Retinal pigment epithelial cell (primary cell): ENCODE results near the gene IL24.

Experiments
- DNase-seq: peaks from one replicate; pipeline ENCODE4 v3.0.0-alpha.2; 2010; ENCODE audit warnings: low read depth
- H3K4me3 ChIP-seq: 2 replicates; pipeline ENCODE4 v1.5.1; 2011; ENCODE audit warnings: mild to moderate bottlenecking, low read length, control low read depth, moderate library complexity
- TF ChIP-seq, protein P1 (sequence below): conservative IDR thresholded peaks from 2 replicates; pipeline ENCODE4 v1.5.1; 2011; ENCODE audit warnings: low read depth, low read length, control low read depth, inconsistent platforms

The IL24 gene

DNA sequence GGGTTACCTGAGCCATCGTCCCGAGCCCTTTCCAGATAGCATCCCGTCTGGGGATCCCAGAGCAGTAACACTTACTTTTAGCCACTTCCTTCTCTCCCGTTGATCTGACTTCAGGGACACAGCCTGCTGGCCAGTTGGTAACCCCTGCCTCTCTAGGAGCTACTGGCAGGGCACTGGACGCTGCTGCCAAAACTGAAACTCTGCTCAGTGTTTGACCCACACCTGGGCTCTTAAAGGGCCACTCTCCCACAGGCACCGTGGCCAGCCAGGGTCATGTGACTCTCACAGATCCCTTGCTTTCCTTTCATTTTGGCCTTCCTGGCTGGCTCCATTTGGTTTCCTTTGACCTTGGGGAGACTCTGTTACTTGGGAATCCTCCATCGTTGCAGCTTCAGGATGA lies 49.0 kb downstream of the IL24 start, which contains the start of gene PIGR:
Gene PIGR (minus strand): TSS at position 206 of the 400 bp plus-strand sequence. CDS start 5,935 bp downstream, outside the sequence.
- H3K4me3 ChIP-seq, result no peak within 1 kb of the TSS
- TF ChIP-seq, protein P1, sequence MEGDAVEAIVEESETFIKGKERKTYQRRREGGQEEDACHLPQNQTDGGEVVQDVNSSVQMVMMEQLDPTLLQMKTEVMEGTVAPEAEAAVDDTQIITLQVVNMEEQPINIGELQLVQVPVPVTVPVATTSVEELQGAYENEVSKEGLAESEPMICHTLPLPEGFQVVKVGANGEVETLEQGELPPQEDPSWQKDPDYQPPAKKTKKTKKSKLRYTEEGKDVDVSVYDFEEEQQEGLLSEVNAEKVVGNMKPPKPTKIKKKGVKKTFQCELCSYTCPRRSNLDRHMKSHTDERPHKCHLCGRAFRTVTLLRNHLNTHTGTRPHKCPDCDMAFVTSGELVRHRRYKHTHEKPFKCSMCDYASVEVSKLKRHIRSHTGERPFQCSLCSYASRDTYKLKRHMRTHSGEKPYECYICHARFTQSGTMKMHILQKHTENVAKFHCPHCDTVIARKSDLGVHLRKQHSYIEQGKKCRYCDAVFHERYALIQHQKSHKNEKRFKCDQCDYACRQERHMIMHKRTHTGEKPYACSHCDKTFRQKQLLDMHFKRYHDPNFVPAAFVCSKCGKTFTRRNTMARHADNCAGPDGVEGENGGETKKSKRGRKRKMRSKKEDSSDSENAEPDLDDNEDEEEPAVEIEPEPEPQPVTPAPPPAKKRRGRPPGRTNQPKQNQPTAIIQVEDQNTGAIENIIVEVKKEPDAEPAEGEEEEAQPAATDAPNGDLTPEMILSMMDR, result no peak
- no peak for DNase-seq

DNA sequence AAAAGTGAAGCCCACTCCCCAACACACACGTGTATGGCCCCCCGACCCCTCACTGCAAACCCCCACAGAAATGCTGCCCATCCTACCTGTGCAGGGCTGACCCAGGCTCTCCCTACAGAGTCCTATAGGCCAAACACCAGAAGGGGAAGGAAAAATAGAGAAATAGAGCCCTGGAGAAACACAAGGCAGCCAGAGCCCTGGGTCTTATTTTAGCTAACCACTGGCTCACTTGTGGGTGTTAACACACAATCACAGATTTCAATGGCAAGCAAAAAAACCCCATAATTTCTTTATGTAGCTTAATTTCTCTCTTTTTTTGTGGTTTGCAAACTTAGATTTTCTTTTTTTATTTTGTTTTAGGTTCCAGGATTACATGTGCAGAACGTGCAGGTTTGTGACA lies 50.0 kb downstream of the IL24 start:
- TF ChIP-seq, protein P1, result no peak
- H3K4me3 ChIP-seq, result no peak overlapping the region
- DNase-seq, result no peak

DNA sequence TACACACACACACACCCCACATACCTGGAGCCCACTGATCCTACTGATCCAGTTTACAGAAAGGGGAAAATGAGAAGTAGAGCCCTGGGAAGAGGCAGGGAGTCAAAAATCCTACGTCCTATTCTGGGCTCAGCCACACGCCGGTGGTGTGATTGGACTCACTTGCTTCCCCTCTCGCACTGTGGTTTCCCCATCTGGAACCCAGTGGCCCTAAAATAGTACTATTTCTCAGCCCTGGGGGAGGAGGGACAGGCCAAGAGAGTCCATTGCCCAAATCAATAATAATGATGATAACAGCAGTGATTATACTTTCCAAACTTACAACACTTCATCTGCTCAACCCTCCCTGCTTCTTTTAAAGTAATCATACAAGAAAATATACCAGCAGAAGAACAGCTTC lies 52.0 kb downstream of the IL24 start:
- TF ChIP-seq, protein P1, result no peak
- H3K4me3 ChIP-seq, result no peak overlapping the region
- DNase-seq, result no peak

DNA sequence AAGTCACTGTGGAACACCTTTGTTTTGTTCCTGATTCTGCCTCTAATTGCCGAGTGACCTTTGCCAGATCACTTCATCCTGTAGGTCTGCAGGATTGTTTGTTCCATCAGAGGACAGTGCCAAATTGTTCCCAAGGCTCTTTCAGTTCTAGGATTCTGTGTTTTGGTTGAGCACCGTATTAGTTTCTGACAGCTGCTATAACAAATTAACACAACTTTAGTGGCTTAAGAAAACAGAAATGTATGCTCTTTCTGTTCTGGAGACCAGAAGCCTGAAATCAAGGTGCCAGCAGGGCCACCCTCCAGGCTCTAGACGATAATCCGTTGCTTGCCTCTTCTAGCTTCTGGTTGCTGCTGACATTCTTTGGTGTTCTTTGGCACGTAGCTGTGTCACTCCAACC lies 52.4 kb downstream of the IL24 start:
- no peak for DNase-seq
- TF ChIP-seq, protein P1, result no peak
- no peak overlapping the region for H3K4me3 ChIP-seq

DNA sequence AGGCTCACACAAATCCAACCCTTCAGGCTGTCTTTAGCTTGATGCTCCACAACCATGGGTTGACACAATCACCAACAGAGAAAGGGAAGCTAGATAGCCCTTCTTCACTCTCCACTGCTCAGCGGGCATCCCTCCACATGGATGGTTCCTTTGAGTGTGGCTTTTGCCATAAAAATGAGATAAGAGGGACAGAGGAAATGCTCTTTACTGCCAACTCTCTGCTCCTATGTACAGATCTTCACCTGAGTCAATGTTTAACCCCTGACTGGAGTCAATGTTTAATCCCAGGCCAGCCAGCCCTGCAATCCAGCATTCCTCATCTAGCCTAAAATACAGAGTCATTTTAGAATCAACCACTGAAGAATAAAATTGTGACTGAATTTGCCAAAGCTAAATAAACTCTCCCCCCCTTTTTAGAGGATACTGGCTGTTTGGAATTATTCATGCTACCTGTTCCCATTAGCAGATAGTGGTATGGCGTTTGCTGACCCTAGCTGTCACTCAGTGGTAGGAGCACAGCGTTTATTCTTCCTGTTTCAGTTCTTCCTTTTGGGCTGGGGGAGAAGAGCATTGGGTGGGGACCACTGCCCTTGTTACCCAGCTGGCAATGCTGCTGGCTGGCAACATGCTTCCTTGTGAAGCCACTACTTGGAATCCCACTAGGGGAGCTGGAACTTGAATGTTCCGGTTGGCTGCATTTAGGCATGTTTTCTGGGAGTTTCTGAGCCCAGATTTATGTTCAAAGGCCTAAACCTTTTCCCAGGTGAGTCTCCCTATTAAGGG lies 54.3 kb downstream of the IL24 start:
- DNase-seq, result no peak
- no peak overlapping the region for H3K4me3 ChIP-seq
- TF ChIP-seq, protein P1, result no peak

DNA sequence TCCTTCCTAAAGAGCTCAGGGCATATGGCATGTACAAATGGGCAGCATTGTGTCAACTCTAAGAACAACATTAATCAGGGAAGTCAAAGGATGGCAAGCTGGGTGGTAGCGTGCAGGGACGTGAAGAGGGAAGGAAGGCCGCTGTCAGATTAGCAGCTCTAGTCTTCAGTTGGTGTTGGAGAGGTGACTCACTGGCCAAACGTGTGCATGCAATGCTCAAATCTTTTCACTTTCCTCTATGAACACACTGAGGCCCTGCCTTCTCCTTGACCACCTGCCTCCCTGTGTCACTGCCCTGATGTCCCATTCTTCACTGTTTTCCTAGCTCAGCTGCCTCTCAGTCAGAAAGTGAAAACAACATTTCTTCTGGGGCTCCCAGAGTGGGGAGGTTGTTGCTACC lies 54.9 kb downstream of the IL24 start:
- TF ChIP-seq, protein P1, result no peak
- H3K4me3 ChIP-seq, result no peak overlapping the region
- DNase-seq, result peak; percentile 28

DNA sequence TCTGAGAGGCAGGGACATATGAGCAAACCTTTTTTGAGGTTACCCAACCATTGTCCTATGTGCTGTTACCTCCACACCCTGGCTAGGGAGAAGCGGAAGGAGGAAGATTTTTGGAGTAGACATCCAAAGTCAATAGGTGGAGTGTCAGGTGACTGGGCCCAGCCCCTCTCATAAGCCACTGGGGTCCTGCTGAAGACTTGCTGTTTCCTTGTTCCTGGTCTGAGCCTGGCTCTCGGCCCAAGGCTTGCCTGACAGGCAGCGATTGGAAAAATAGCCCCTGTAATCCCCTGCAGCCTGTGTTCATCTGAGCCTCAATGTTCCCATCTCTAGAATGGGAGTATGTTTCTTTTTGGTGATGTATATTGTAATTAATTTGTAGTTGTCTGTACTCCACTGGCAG lies 55.9 kb downstream of the IL24 start:
- H3K4me3 ChIP-seq, result no peak overlapping the region
- TF ChIP-seq, protein P1, result no peak
- DNase-seq, result no peak
